HEK293 (cell line): Measurements from ENCODE around the gene COMMD10.

Experiments
- YY1 ChIP-seq: fragments of 450-650 bp; formaldehyde crosslinking; IDR thresholded peaks from 2 replicates; pipeline ENCODE4 v1.5.1; 2018; ENCODE audit warnings: missing biosample characterization, missing genetic modification characterization
- ZNF155 ChIP-seq: fragments of 450-650 bp; formaldehyde crosslinking; IDR thresholded peaks from 2 replicates; pipeline ENCODE4 v1.5.1; 2016; ENCODE audit warnings: missing biosample characterization, missing genetic modification characterization

DNA sequence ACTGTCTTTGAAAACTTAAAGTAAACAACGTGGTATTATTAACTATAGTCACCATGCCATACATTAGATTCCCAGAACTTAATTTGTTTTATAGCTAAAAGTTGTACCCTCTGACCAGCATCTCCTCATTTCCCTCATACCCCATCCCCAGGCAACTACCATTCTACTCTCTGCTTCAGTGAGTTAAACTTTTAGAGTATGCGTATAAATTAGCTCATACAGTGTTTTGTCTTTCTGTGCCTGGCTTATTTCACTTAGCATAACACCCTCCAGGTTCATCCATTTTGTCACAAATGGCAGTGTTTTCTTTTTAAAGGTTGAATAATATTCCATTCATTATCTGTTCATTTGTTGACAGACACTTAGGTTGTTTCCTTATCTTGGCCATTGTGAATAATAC lies 14.2 kb downstream of the COMMD10 start:
- TF ChIP-seq YY1 (tag by site-specific recombination) (no peak), ZNF155 (no peak)
